C4-2B (cell line): ENCODE measurements around the gene BAIAP2L2.

ENCODE experiments used
- CTCF ChIP-seq: fragments of 450-650 bp; conservative IDR thresholded peaks from 2 replicates; pipeline ENCODE4 v1.5.1; 2017; ENCODE audit warnings: mild to moderate bottlenecking
- ZFX ChIP-seq: fragments of 450-650 bp; IDR thresholded peaks from 2 replicates; pipeline ENCODE4 v1.6.1; 2017

- TF ChIP-seq CTCF, result no peak
- TF ChIP-seq ZFX, result no peak
Observed at GRCh38 chr22:38081636-38081940, 28.9 kb downstream of the BAIAP2L2 start.
